ENCODE data around the gene PLEKHA1. TPM values are rescaled to one million over a fixed set of nuclear protein-coding genes. Genes with fewer than 3 reads are reported as not detected.

PLEKHA1 gene
- polyA plus RNA-seq, 3 donors, result 5.5 to 14.9 (median 12.3) TPM

- peaks cover 0 to under 1% (median 0%) of the 10 kb centered on the region in 3 donors for H3K27me3 Mint-ChIP-seq (ENCODE audit: low read depth in 3 of 3)
- H3K79me2 ChIP-seq (ENCODE audit: insufficient read depth, low read length), result no peaks in the 10 kb centered on the region
- H3K27ac Mint-ChIP-seq, result no peak overlapping the region
- H3K4me3 Mint-ChIP-seq, result no peak overlapping the region
- peaks cover 0 to 4% (median 0%) of the 10 kb centered on the region in 7 donors for H3K9me3 Mint-ChIP-seq
- H3K9ac ChIP-seq (ENCODE audit: insufficient read depth, low read length, poor library complexity, severe bottlenecking), result no peak overlapping the region
- no peak overlapping the region for H3K27ac ChIP-seq (ENCODE audit: low read depth in 1 of 2, low read length in 2 of 2)
- peaks cover 14 to 17% of the 10 kb centered on the region in 2 donors for H3K36me3 Mint-ChIP-seq
- no peak for TF ChIP-seq CTCF (IDR thresholded peaks at IDR 0.05)
- H2AFZ ChIP-seq (ENCODE audit: insufficient read depth, low read depth, low read length, poor library complexity, severe bottlenecking), result no peak overlapping the region
- peaks cover 0 to 2% of the 10 kb centered on the region in 2 donors for H3K9me3 ChIP-seq (replicated peaks in 1 of 2; ENCODE audit: control insufficient read depth in 1 of 2, insufficient read depth in 1 of 2, low read length in 2 of 2)
- no peak overlapping the region for H3K4me2 ChIP-seq (replicated peaks; ENCODE audit: extremely low read depth, low read length, poor library complexity, severe bottlenecking)
- H3K36me3 ChIP-seq (replicated peaks in 1 of 2; ENCODE audit: control insufficient read depth in 1 of 2, insufficient read depth in 2 of 2, low read length in 2 of 2), result no peaks in the 10 kb centered on the region
- DNase-seq, result no peak
- H3K4me1 ChIP-seq (ENCODE audit: control insufficient read depth in 1 of 2, insufficient read depth in 2 of 2, low read length in 2 of 2), result no peaks in the 10 kb centered on the region
- intact Hi-C loops (cut with micrococcal nuclease), result no loop called here
- no peaks in the 10 kb centered on the region for H3K27me3 ChIP-seq (ENCODE audit: control insufficient read depth in 2 of 2, insufficient read depth in 2 of 2, low read length in 2 of 2)
- H4K20me1 ChIP-seq (ENCODE audit: insufficient read depth, low read length), result peaks cover 3% of the 10 kb centered on the region
- no peaks in the 10 kb centered on the region for H3K4me1 Mint-ChIP-seq
- H3K4me3 ChIP-seq (replicated peaks in 1 of 3; ENCODE audit: low read depth in 2 of 3, low read length in 3 of 3), result no peak overlapping the region
Measured at GRCh38 chr10:122391875-122392274, 17.4 kb downstream of the PLEKHA1 start.

- H3K27me3 Mint-ChIP-seq (ENCODE audit: low read depth in 3 of 3), result no peaks in the 10 kb centered on the region
- Histone ChIP-seq H3K79me2 (ENCODE audit: insufficient read depth, low read length) (no peaks in the 10 kb centered on the region), H3K36me3 (replicated peaks in 1 of 2; ENCODE audit: control insufficient read depth in 1 of 2, insufficient read depth in 2 of 2, low read length in 2 of 2) (no peaks in the 10 kb centered on the region), H3K4me1 (ENCODE audit: control insufficient read depth in 1 of 2, insufficient read depth in 2 of 2, low read length in 2 of 2) (no peaks in the 10 kb centered on the region), H3K4me3 (replicated peaks in 1 of 3; ENCODE audit: low read depth in 2 of 3, low read length in 3 of 3) (no peak overlapping the region), H2AFZ (ENCODE audit: insufficient read depth, low read depth, low read length, poor library complexity, severe bottlenecking) (no peak overlapping the region), H3K9me3 (replicated peaks in 1 of 2; ENCODE audit: control insufficient read depth in 1 of 2, insufficient read depth in 1 of 2, low read length in 2 of 2) (no peaks in the 10 kb centered on the region), H3K27ac (ENCODE audit: low read depth in 1 of 2, low read length in 2 of 2) (no peak overlapping the region), H3K9ac (ENCODE audit: insufficient read depth, low read length, poor library complexity, severe bottlenecking) (no peak overlapping the region), H4K20me1 (ENCODE audit: insufficient read depth, low read length) (no peaks in the 10 kb centered on the region), H3K27me3 (ENCODE audit: control insufficient read depth in 2 of 2, insufficient read depth in 2 of 2, low read length in 2 of 2) (no peaks in the 10 kb centered on the region), H3K4me2 (replicated peaks; ENCODE audit: extremely low read depth, low read length, poor library complexity, severe bottlenecking) (no peak overlapping the region)
- TF ChIP-seq CTCF (IDR thresholded peaks at IDR 0.05), result no peak
- H3K4me1 Mint-ChIP-seq, result no peaks in the 10 kb centered on the region
- no peak overlapping the region for H3K27ac Mint-ChIP-seq
- no peak overlapping the region for H3K4me3 Mint-ChIP-seq
- H3K36me3 Mint-ChIP-seq, result peaks cover 17 to 21% of the 10 kb centered on the region in 2 donors
- peaks cover 0 to 1% (median 0%) of the 10 kb centered on the region in 7 donors for H3K9me3 Mint-ChIP-seq
- intact Hi-C loops (cut with micrococcal nuclease), result no loop called here
- WGBS (ENCODE audit: insufficient coverage), result 92% methylated on average over 2 of the region's 2 CpGs
- no peak for DNase-seq
Measured at GRCh38 chr10:122392835-122393234, 18.3 kb downstream of the PLEKHA1 start.
